Sigmoid colon (tissue), 7 donors: ENCODE data around the gene NF2. TPM values are rescaled to one million over a fixed set of nuclear protein-coding genes. Genes with fewer than 3 reads are reported as not detected.
A peak's percentile ranks its signal among the peaks of the same experiment; 100 is the strongest.

ENCODE experiments used
- DNase-seq: peaks from one replicate; pipeline ENCODE4 v3.0.0-alpha.2; 2019
- H3K27ac ChIP-seq, 4 donors: fragments of 200-600 bp; sonication (generic); one replicate each; pipeline ENCODE4 v1.5.1; 2016 to 2019; ENCODE audit warnings: mild to moderate bottlenecking in 1 of 4
- H3K27me3 ChIP-seq, 3 donors: fragments of 200-600 bp; sonication (generic); one replicate each; pipeline ENCODE4 v1.5.1; 2019; ENCODE audit warnings: mild to moderate bottlenecking in 1 of 3
- H3K36me3 ChIP-seq, 4 donors: fragments of 200-600 bp; sonication (generic); one replicate each; pipeline ENCODE4 v1.5.1; 2016 to 2019
- H3K4me1 ChIP-seq, 4 donors: fragments of 200-600 bp; sonication (generic); one replicate each; pipeline ENCODE4 v1.5.1; 2017 to 2019
- H3K4me3 ChIP-seq, 4 donors: fragments of 200-600 bp; sonication (generic); one replicate each; pipeline ENCODE4 v1.5.1; 2017 to 2019; ENCODE audit warnings: mild to moderate bottlenecking in 2 of 4, moderate library complexity in 1 of 4
- H3K9me3 ChIP-seq, 4 donors: fragments of 200-600 bp in 3 of 4; sonication (generic) in 3 of 4; one replicate each; pipeline versions ENCODE4 v1.5.1 to v1.6.1; 2013 to 2019
- EP300 ChIP-seq, 4 donors: sonication (generic); formaldehyde crosslinking; IDR thresholded peaks; one replicate each; pipeline ENCODE4 v1.6.1; 2017; ENCODE audit warnings: antibody characterized with exemption in 4 of 4
- POLR2A ChIP-seq, 2 donors: fragments of 450-650 bp; IDR thresholded peaks; one replicate each; pipeline ENCODE4 v1.6.1; 2016; ENCODE audit warnings: antibody characterized with exemption in 2 of 2, mild to moderate bottlenecking in 2 of 2, moderate library complexity in 2 of 2
- POLR2AphosphoS5 ChIP-seq, 4 donors: sonication (generic); formaldehyde crosslinking; IDR thresholded peaks; one replicate each; pipeline ENCODE4 v1.6.1; 2017; ENCODE audit warnings: antibody characterized with exemption in 4 of 4
- WGBS, 2 donors: extraction: QIAGEN DNeasy Blood & Tissue Kit; methylation state at CpG; one replicate each; pipeline ENCODE4 v1.1.7; 2013; 5-methylcytosine and 5-hydroxymethylcytosine counted together
- intact Hi-C: fragments of 100-400 bp; cut with DNase I; formaldehyde crosslinking; loops from one replicate; pipeline ENCODE4 v1.15.1; 2023
- polyA plus RNA-seq, 3 donors: library from polyadenylated mRNA; stranded (reverse); fragments of 200-250 nt; gene quantifications; one replicate each; pipeline ENCODE4 v1.2.3, GENCODE V29; 2013
- total RNA-seq, 4 donors: library from RNA; depleted of rRNA; stranded (reverse); fragments of >200 nt; gene quantifications; one replicate each; pipeline ENCODE4 v1.1.0, GENCODE V29; 2016
- TF ChIP-seq, protein P1 (sequence below), 4 experiments: fragments of 450-650 bp in 3 of 4; fragments of 200-600 bp in 1 of 4; IDR thresholded peaks; one replicate each; pipeline ENCODE4 v1.5.1; 2016 to 2019; ENCODE audit warnings: antibody characterized with exemption in 4 of 4, mild to moderate bottlenecking in 3 of 4, moderate library complexity in 2 of 4
- donor health status: healthy with polysubstance abuse.
- donor health status: Bipolar disorder and iron deficiency.
- donor health status: healthy.

Gene NF2
- total and polyA plus RNA-seq, 7 donors: 3.6 to 34.3 (median 18.7) TPM

GRCh38 chr22:29641700-29642330 lies 38.4 kb downstream of the NF2 start:
- intact Hi-C loops: no loop called here
- H3K36me3 ChIP-seq: peaks cover 0 to 59% (median 0%) of the 10 kb centered on the region in 4 donors
- TF ChIP-seq POLR2AphosphoS5 (IDR thresholded peaks at IDR 0.05) (no peak), POLR2A (IDR thresholded peaks at IDR 0.05) (no peak)
- H3K27ac ChIP-seq: peak overlapping the region in 2 of 4 donors; percentile 31 to 44
- peaks cover 0 to 6% (median 0%) of the 10 kb centered on the region in 4 donors for H3K4me1 ChIP-seq
- 54 to 65% methylated on average over 10 of the region's 10 CpGs for WGBS, 2 donors
- H3K9me3 ChIP-seq: no peaks in the 10 kb centered on the region
- no peak for DNase-seq
- H3K27me3 ChIP-seq: no peaks in the 10 kb centered on the region
- no peak overlapping the region for H3K4me3 ChIP-seq

DNA sequence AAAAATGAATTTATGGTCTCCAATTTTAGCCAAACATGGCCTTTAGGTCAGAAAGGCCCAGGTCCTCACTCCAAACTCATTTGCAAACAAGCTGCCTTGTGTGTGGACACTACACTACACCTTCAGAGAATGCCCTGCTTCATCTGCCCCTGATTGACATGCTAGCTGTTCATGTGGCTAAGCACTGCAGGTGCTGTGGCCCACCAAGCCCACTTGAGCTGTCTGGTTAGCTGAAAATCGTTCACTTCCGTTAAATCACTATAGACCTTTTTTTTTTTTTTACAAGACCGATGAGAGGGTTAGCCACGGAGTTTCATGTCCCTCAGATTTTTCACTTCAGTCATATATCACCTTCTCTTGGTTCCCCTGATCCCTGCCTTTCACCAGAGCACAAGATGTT lies 39.3 kb downstream of the NF2 start:
- Histone ChIP-seq H3K9me3 (no peaks in the 10 kb centered on the region), H3K27me3 (no peaks in the 10 kb centered on the region), H3K4me1 (peaks cover 0 to 6% (median 0%) of the 10 kb centered on the region in 4 donors), H3K4me3 (no peak overlapping the region), H3K36me3 (peaks cover 0 to 56% (median 0%) of the 10 kb centered on the region in 4 donors), H3K27ac (no peak overlapping the region)
- 85 to 86% methylated on average over 4 of the region's 4 CpGs for WGBS, 2 donors
- DNase-seq: no peak
- TF ChIP-seq POLR2AphosphoS5 (IDR thresholded peaks at IDR 0.05) (no peak), POLR2A (IDR thresholded peaks at IDR 0.05) (no peak), EP300 (IDR thresholded peaks at IDR 0.05) (no peak)
- TF ChIP-seq, protein P1, sequence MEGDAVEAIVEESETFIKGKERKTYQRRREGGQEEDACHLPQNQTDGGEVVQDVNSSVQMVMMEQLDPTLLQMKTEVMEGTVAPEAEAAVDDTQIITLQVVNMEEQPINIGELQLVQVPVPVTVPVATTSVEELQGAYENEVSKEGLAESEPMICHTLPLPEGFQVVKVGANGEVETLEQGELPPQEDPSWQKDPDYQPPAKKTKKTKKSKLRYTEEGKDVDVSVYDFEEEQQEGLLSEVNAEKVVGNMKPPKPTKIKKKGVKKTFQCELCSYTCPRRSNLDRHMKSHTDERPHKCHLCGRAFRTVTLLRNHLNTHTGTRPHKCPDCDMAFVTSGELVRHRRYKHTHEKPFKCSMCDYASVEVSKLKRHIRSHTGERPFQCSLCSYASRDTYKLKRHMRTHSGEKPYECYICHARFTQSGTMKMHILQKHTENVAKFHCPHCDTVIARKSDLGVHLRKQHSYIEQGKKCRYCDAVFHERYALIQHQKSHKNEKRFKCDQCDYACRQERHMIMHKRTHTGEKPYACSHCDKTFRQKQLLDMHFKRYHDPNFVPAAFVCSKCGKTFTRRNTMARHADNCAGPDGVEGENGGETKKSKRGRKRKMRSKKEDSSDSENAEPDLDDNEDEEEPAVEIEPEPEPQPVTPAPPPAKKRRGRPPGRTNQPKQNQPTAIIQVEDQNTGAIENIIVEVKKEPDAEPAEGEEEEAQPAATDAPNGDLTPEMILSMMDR (IDR thresholded peaks at IDR 0.05): no peak
- intact Hi-C loops: no loop called here

- Histone ChIP-seq H3K4me3 (no peak overlapping the region), H3K9me3 (no peaks in the 10 kb centered on the region), H3K36me3 (peaks cover 0 to 43% (median 5%) of the 10 kb centered on the region in 4 donors), H3K27ac (no peak overlapping the region), H3K27me3 (no peaks in the 10 kb centered on the region), H3K4me1 (no peaks in the 10 kb centered on the region)
- intact Hi-C loops: no loop called here
- WGBS, 2 donors: 94 to 96% methylated on average over 6 of the region's 6 CpGs
- TF ChIP-seq, protein P1 (IDR thresholded peaks at IDR 0.05): no peak
- no peak for TF ChIP-seq POLR2AphosphoS5 (IDR thresholded peaks at IDR 0.05)
- TF ChIP-seq EP300 (IDR thresholded peaks at IDR 0.05): no peak
- TF ChIP-seq POLR2A (IDR thresholded peaks at IDR 0.05): no peak
- no peak for DNase-seq
These were observed 44.7 kb downstream of the NF2 start for GRCh38 chr22:29647954-29648737.

- intact Hi-C loops: no loop called here
- DNase-seq: no peak
- H3K9me3 ChIP-seq: no peaks in the 10 kb centered on the region
- TF ChIP-seq POLR2AphosphoS5 (IDR thresholded peaks at IDR 0.05) (no peak), EP300 (IDR thresholded peaks at IDR 0.05) (no peak), POLR2A (IDR thresholded peaks at IDR 0.05) (no peak)
- H3K27ac ChIP-seq: no peak overlapping the region
- WGBS, 2 donors: 82 to 86% methylated on average over 5 of the region's 5 CpGs
- peaks cover 0 to 50% (median 10%) of the 10 kb centered on the region in 4 donors for H3K36me3 ChIP-seq
- H3K4me3 ChIP-seq: no peak overlapping the region
- H3K4me1 ChIP-seq: no peaks in the 10 kb centered on the region
- no peaks in the 10 kb centered on the region for H3K27me3 ChIP-seq
These were observed 46.9 kb downstream of the NF2 start for GRCh38 chr22:29650370-29650769.

DNA sequence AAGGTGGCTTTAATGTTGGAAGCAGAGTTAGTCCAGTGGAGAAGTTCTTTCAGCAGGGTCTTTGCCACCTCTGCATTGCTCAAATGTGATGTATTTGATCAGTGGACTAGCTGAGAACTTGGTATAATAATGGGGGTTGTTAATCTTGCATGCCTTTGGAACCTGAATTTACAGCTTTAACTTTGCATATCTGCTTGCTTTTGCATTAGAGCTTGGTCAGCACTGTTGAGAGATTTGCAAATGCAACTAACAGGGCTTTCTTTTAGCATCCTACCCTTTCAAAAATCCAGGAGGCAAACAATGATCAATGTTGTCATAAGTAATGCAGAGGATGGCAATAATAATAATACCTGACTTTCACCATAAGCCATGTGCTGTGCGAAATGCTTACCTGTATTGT lies 48.2 kb downstream of the NF2 start:
- WGBS, 2 donors: 95 to 96% methylated on average over 1 of the region's 1 CpG
- peaks cover 0 to 53% (median 12%) of the 10 kb centered on the region in 4 donors for H3K36me3 ChIP-seq
- H3K4me3 ChIP-seq: no peak overlapping the region
- H3K27ac ChIP-seq: no peak overlapping the region
- intact Hi-C loops: no loop called here
- no peaks in the 10 kb centered on the region for H3K4me1 ChIP-seq
- DNase-seq: no peak
- no peaks in the 10 kb centered on the region for H3K27me3 ChIP-seq
- no peaks in the 10 kb centered on the region for H3K9me3 ChIP-seq
- TF ChIP-seq, protein P1 (IDR thresholded peaks at IDR 0.05): no peak
- no peak for TF ChIP-seq EP300 (IDR thresholded peaks at IDR 0.05)
